ENCODE measurements around the gene SPEG.

The SPEG gene

DNA sequence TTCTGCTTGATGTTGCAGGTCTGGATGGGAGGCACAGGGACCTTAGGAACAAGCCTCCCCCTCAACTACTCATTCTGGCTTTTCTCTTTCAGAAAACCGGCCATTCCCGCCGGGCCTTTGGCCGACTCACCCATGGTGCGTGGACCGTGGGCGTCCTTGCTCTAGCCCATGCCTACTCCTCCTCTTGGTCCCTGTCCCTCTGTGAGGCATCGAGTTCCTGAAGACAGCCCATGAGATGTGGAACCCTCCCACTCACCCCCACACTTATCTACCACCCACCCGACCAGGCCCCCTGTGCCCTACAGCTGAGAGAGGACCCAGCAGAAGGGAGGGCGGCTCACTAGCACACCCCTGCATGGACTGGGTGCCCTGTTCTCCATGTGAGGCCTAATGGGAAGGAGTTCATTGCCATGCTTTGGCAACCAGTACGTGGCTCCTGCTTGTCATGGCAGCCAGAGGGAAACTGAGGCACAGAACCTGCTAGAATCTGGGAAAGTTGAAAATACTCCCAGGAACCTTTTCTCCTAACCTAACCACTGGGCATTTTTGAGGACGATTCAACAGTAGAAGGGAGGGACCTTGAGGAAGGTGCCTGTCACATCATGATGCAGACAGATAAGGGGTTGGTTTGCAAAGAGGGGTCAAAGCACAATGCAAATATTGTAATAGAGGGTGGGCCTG is 8.5 kb downstream of the SPEG start:
- no peak for DNase-seq (ENCODE audit: low read depth, low spot score)

DNA sequence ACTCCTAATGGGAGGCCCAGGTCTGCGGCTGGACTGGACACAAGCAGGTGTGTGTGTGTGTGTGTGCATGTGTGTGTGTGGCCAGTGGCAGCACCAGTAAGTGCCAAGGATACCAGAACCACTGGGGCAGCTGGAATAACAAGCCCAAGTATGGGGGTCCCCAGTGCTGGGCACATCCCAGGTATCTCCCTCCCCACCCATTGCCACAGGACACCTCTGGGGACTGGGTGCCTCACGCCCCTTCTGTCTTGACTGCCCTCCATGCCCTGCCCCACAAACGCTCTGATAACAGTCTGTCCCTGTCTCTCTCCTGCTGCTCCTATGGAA is 9.0 kb downstream of the SPEG start:
- no peak for DNase-seq (ENCODE audit: low read depth, low spot score)

DNA sequence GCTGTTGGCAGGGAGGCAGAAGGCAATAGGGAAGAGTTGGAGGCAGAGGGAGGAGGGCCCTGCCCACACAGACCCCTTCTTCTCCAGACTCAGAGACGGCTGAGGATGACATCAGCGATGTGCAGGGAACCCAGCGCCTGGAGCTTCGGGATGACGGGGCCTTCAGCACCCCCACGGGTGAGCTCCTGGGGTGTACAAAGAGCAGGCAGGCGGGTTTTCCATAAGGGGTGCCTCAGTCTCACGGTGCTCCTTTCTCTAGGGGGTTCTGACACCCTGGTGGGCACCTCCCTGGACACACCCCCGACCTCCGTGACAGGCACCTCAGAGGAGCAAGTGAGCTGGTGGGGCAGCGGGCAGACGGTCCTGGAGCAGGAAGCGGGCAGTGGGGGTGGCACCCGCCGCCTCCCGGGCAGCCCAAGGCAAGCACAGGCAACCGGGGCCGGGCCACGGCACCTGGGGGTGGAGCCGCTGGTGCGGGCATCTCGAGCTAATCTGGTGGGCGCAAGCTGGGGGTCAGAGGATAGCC is 10.0 kb downstream of the SPEG start:
- DNase-seq (ENCODE audit: low read depth, low spot score), result no peak

DNA sequence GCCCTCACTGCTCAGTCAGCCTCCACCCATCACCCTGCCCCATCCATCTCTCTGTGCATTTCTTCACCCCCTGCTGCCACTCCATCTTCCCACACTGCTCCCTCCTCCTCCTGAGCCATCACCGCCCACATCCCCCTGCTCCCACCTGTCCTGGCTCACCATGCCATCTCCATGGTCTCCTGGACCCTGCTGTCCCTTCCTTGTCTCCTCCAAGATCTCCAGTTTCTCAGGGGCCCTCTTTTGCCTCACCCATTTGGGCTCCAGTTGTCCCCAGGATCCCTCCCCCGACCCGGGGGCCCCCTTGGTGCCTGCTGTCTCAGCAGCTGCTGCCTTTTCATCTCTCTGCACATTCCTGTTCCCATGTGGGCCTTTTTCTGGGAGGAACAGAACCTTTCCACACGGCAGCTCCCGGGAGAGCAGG is 10.6 kb downstream of the SPEG start:
- no peak for DNase-seq (ENCODE audit: low read depth, low spot score)

DNA sequence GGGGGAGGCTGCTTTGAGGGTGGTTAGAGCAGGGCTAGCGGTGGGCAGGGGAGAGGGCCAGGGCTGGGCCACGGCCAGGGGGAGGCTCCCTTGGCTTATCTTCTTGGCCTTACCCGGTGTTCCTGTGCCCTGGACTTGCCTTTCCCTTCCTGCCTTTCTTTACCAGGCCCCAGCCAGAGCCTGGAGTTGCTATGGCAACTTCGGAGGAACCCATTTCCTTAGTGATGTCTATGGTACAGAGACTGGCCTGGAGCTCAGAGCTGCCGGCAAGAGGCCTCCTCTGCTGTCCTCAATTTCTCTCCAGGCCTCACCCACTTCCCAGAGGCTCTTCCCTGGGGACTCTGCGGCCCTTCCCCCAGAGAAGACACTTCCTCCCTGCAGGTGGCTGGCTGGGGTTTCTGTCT is 11.5 kb downstream of the SPEG start:
- peak; percentile 72 for DNase-seq (ENCODE audit: low read depth, low spot score)

DNA sequence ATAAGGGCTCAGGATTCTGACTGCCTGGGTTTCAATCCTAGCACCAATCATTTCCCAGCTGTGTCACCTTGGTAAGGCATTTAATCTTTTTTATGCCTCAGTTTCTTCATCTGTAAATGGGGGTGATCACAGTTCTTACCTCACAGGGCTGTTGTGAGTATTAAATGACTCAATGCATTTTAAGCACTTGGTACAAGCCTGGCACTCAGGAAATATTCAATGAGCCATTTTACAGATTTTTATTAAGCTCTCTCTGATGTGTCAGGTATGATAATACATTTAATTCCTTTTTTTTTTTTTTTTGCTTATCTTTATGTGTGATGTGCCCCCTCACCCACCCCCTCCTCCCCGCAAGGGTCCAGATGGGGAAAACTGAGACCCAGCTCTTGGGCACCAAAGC is 12.0 kb downstream of the SPEG start:
- no peak for DNase-seq (ENCODE audit: low read depth, low spot score)

DNA sequence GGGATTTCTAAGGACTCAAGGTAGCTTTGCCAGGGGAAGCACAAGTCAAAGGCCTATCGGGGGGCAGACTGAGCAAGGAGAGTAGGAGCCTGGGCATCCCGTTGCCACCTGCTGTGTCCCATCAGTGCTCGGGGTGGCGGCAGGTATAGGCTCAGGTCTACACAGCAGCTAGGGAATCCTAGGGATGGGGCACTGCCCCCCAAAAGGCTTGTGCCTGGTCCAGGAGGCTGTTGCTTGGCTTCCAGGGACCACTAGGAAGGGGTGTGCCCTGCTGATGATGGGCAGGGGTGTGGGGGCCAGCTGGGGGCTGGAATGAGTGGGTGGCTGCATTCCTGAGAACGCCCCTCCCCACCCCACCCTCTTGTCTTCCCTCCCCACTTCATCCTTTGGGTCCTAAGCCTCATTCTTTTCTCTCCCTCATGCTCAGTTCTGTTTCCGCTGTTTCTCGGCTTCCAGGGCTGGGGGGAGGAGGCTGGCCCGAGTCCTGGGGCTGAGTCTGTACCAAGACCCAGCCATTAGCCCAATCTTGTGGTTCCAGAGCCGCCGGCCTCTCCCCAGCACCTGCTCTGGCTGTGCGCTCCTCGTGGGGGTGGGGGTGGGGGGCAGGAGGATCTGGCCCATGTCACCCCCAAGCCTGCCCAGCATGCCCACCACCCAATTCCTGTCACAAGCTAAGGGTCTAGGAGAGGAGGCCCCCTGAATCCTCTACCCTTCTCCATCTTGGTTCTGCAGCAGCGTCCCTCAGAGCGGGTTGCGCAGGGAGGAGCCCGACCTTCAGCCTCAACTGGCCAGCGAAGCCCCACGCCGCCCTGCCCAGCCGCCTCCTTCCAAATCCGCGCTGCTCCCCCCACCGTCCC is 12.8 kb downstream of the SPEG start:
- DNase-seq (ENCODE audit: low read depth, low spot score), result no peak

DNA sequence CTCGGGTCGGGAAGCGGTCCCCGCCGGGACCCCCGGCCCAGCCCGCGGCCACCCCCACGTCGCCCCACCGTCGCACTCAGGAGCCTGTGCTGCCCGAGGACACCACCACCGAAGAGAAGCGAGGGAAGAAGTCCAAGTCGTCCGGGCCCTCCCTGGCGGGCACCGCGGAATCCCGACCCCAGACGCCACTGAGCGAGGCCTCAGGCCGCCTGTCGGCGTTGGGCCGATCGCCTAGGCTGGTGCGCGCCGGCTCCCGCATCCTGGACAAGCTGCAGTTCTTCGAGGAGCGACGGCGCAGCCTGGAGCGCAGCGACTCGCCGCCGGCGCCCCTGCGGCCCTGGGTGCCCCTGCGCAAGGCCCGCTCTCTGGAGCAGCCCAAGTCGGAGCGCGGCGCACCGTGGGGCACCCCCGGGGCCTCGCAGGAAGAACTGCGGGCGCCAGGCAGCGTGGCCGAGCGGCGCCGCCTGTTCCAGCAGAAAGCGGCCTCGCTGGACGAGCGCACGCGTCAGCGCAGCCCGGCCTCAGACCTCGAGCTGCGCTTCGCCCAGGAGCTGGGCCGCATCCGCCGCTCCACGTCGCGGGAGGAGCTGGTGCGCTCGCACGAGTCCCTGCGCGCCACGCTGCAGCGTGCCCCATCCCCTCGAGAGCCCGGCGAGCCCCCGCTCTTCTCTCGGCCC is 13.6 kb downstream of the SPEG start:
- DNase-seq (ENCODE audit: low read depth, low spot score), result peak; percentile 60

DNA sequence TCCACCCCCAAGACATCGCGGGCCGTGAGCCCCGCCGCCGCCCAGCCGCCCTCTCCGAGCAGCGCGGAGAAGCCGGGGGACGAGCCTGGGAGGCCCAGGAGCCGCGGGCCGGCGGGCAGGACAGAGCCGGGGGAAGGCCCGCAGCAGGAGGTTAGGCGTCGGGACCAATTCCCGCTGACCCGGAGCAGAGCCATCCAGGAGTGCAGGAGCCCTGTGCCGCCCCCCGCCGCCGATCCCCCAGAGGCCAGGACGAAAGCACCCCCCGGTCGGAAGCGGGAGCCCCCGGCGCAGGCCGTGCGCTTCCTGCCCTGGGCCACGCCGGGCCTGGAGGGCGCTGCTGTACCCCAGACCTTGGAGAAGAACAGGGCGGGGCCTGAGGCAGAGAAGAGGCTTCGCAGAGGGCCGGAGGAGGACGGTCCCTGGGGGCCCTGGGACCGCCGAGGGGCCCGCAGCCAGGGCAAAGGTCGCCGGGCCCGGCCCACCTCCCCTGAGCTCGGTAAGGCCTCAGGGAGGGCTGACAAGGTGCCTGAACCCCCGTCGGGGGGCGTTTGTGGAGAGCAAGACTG is 14.2 kb downstream of the SPEG start:
- DNase-seq (ENCODE audit: low read depth, low spot score), result no peak

DNA sequence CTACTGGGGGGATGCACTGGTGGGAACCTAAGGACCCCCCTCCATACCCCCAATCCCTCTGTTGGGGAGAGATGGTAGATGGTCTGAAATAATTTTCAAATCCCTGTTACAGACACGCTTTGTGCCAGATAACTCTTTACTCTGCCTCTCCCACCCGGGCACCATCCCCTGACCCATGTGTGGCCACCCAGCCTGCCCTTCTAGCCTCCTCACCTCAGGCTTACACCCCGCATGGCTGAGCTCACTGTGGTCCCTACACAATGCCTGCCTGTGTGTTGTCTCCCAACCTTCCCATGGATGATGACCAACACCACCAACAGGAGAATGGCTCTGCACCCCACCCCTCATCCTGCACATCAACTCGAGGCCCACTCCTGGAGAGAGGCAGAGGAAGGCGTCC is 15.0 kb downstream of the SPEG start:
- DNase-seq (ENCODE audit: low read depth, low spot score), result no peak

DNA sequence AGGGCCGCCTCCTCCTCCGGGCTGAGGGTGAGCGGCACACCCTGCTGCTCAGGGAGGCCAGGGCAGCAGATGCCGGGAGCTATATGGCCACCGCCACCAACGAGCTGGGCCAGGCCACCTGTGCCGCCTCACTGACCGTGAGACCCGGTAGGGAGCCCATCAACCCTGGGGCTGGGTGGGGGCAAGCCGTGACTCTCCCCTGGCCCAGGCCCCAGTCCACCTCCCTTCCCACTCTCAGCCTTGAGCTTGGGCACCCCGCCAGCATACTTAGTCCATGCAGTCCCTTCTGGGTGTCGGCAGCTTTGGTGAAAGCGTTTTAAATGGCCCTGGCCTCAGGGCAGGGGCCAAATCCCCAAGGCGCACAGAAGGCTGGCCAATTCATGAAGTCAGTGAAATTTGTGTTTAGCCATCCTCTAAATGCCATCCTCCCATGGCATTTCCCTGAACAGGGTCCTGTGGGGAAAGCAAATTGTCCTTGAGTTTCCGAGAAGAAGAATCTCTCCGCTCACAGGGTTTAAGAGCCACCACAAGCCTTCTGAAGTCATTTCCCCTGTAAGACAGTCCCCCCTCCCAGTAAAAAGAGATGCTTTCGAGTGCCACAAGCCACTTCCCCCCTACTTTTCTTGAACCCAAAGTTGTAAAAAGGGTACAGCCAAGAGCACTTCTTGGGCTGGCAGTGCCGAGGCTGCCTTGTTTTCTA is 17.2 kb downstream of the SPEG start:
- no peak for DNase-seq (ENCODE audit: low read depth, low spot score)

DNA sequence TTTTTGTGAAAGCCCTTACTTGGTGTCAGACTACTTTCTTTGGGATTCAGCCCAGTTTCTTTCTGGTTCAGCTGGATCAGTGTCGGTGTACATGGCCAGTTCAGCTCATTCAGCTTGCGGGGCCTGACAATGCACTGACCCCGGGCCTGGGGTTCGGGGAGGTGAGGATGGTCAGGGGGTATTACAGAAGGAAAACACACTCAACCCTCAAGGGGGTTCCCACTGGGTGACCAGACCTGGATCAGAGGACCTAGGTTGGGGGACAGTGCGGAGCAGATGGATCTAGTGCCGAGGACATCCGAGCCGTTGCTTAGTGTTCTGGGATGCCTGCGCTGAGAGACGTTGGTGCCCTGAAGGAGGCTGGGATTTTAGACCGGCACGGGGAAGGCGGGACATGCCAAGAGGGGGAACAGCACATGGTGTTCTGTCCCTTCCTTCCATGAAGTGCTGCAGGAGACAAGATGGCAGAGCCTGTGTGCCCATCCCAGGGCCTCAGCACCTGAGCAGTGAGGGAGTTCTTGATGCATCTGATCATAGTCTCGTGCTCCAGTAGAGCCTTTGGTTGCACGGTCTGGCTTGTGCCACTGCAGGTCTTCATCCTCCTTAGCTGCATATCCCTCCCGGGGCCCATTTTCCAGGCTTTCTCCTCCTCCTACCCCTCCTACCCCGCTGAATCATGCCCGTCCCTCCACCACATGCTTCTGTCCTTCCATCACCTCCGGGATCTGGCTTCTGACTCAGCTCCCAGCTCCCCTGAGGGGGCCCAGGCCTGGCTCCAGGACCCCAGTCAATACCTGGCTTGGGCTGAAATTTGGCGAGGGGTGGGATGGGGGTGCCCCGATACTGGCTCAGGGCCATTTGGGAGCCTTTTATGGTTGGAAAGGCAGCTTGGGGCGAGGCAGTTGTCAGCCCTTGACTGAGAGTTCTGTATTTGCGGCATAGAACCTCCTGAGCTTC is 18.0 kb downstream of the SPEG start:
- peak; percentile 80 for DNase-seq (ENCODE audit: low read depth, low spot score)

DNA sequence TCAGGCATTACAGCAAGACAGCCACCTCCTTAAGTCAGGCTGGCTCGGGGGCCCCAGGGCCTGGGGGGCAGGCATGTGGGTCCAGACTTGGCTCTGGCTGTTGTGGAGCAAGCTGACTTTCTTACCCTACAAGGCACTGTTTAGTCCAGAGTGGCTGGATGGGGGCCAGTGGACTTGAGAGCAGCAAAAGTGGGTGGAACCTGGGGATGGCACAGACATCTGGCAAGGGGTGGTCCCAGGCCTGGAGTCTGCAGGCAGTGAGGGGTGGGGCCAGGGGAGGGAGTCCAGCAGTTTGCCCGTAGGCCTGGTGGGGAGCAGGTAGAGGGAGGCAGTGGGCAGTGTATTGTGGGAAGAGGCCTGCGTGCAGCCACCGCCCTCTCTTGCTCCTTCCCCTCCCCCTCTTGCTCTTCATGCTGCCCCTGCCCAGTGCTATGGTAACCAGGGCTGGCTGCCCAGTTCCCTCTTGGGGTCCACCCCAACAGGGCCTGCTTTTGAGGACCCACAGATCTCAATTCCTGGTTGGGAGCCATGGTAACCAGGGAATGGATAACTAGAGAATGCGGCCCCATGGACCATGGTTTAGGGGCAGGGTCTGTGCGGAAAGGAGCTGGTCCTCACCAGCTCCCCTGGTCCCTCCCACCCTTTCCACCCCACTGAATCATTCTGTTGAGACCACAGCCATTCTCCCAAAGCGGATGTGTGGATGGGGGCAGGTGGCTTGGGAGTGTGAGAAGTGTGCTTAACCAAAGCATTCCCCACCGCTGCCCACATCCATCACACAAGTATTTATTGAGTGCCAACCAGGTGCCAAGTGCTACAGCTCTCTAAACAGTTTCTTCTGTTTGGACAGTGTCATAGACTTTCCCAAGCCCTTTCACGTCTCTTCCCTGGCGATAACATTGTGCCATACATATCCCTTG is 19.3 kb downstream of the SPEG start:
- DNase-seq (ENCODE audit: low read depth, low spot score), result peak; percentile 42

DNA sequence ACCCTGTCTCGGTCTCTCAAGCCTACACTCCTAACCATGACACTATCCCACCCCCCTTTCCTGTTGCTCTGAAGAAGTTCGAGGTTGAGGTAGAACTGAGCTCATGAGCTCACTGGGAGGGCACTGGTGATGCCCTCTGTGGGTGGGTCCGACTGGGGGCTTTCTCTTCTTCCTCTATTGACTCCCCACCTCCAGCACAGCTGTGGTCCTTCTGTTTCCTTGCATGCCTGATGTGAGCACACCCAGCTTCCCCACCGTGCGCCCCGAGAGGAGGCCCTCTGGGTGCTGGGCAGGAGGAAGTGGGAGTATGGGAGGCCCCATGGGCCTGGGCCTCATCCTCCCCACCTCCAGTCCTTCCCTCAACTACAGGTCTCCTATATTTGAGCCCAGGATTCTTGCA is 20.9 kb downstream of the SPEG start:
- DNase-seq (ENCODE audit: low read depth, low spot score), result no peak

DNA sequence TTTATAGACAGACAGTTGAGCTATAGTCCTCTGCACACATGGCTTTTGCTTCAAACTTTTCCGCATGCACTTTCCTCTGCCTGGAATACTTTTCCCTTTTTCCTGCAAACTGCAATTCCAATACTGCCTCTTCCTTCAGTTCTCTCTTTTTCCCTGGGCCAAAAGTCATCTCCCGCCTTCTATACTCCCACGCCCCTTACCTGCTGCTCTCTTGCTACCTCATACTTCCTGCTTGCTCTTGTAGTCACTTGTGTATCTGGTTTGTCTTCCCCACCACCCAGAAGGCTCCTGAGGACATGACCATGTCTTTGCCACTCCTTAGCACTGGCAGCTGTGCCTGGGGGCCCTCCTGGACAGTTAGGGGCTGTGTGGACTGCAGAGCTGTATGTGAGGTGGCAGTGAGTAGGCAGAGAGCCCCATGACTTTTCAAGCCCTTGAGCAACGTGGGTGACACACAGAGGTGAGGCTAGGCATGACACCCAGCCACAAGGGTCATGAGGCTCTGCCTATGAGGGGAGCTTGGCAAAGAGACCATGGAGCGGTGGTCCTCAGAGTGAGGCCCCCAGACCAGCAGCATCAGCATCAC is 23.2 kb downstream of the SPEG start:
- peak; percentile 32 for DNase-seq (ENCODE audit: low read depth, low spot score)

DNA sequence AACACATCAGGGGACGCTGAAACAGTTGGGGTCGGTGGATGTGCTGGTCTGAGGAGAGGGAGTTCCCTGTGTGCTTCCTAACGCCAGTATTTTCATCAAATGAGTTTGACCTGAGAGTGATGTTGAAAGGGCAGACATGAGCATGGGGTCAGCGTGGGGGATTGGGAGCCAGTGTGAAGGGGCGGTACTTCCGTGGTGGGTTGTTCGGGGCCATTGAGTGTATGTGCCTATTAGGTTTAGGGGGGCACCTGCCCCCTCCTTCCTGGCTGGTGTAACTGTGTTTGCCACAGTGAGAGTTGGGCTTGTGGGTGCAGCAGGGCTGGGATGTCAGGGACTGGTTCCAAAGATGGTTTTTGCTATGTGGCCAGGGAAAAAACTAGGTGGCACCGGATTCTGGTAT is 24.4 kb downstream of the SPEG start:
- no peak for DNase-seq (ENCODE audit: low read depth, low spot score)

DNA sequence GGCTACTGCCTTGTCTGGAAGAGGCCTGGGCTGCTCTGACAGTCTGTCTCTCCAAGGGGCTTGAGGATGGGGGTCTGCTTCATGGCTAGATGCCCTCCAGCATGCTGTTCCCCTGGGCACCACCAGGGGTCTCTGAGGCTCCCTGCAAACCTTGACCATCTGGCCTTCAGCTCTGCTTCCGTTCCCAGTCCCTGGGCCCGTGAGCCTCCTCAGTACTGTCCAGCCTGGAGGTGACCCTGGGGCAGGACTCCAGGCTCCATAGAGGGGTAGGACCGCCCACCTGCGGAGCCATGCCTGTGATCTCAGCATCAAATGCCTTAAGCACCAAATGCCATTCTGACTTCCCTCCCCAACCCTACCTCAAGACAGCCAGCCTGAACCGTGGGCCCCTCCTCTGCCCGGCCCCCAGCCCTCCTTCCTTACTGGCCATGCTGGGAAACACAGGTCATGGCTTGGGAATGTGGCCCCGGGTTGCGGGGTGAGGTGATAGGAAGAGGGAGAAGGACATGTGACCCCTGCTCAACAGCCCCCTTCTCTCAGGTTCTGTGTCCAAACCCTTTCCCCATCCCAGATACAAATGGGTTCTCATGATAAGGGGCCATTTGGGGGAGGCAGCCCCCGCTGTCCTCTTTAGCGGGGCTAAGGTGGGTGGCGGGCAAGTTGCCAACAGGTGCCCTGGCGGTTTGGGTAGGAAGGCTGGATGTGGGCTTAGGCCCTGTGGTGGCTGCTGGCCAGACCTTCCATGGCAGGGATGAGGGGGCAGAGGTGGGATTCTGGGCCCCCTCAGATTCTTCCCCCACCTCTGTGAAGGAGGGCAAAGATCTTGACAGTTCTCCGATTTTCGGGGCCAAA is 25.0 kb downstream of the SPEG start:
- peak; percentile 94 for DNase-seq (ENCODE audit: low read depth, low spot score)

DNA sequence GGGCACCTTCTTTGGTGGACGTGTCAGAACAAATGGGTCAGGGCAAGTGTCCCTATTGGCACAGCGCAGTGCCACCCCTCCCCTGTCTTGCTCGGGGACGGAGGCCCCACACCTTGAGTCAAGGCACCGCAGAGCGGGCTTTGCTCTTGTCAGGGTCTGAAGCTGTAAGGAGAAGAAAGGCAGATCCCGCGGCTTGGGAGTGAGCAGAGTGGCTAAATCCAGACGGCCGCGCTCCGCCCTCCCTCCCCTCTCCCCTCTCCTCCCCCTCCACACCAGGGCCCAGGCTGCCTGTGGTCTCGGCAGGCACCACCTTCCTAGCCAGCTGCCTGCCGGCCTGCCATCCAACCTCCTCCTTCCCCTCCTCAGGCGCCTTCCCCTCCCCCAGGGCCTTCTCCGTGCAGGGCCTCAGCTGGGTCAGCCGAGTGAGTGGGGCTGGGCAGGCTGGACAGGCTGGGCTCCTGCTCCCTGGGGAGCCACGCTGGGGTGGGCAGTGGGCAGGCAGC is 25.8 kb downstream of the SPEG start:
- peak; percentile 93 for DNase-seq (ENCODE audit: low read depth, low spot score)
